HG03354 (cell line): ENCODE results near the gene SMAD5.

Experiments
- ATAC-seq: cut with Tn5 transposase; IDR thresholded peaks from one replicate; pipeline ENCODE4 v1.9.1; 2021; ENCODE audit warnings: mild to moderate bottlenecking; ENCODE audit not compliant: unreplicated experiment, poor library complexity, severe bottlenecking

SMAD5 gene

DNA sequence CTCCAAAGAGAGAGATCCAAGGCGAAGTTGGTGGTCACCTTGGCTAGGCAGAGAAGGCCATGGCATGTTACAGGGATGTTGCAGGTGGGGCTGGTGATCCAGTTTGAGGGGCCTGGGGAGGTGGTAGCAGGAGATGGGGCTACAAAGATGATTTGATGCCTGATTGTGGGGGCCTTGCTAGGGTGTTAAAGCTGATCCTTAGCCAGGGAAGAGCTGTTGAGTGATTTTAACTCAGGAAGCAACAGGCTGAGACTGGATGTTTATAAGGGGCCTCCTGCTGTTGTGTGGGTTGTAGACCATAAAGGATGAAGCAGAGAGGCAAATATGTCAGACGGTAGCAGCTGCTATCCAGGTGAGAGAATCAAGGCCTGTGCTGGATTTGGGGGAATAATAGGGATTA, 19.0 kb upstream of the SMAD5 start:
- no peak for ATAC-seq

- no peak for ATAC-seq
These were observed 18.1 kb upstream of the SMAD5 start for GRCh38 chr5:136114414-136115125.

DNA sequence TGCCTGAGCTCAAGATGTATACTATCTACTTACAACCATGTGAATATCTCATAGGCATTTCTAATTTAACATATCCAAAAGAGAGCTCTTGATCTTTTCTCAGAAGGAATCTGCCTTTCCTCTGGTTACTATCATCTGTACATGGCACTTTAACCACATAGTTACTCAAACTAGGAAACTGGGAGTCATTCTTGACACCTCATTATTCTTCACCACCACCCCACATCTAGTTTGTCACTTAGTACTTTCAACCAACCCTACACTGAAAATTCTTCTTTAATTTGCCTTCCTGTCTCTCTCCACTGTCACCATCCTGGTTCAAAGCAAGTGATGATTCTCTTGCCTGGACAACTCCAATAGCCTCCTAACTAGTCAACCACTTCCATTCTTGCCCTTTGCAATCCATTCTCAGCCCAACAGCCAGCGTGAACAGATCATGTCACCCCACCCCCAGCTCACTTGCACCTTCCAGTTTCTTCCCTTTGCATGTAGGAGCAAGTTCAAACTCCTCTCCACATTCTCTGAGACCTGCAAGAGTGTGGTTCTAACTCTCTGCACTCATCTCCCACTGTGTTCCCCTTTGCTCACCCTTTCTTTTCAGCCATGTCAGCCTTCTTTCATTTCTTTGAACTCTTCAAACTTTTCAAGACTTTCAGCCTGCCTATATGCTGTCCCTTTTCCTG, 17.3 kb upstream of the SMAD5 start:
- ATAC-seq: no peak

DNA sequence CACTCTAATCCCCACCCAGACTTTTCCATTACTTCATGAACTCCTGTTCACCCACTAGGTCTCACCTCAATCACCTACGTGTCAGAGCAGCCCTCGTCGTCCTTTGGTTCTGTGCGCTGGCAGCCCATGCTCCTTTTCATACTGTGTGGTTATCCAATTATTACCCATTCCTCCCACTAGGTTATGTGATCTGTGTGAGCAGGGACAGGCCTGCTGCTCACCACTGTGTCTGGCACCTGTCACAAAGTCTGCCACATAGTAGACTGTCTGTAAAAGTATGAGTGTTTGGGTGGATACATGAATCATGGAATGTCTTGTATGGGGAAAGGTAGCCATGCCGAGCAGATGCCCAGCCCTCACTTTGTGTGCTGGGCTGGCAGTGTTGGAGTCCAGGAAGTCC, 12.1 kb upstream of the SMAD5 start:
- ATAC-seq: no peak

- no peak for ATAC-seq
These were observed 9.3 kb upstream of the SMAD5 start for GRCh38 chr5:136123236-136123768.

DNA sequence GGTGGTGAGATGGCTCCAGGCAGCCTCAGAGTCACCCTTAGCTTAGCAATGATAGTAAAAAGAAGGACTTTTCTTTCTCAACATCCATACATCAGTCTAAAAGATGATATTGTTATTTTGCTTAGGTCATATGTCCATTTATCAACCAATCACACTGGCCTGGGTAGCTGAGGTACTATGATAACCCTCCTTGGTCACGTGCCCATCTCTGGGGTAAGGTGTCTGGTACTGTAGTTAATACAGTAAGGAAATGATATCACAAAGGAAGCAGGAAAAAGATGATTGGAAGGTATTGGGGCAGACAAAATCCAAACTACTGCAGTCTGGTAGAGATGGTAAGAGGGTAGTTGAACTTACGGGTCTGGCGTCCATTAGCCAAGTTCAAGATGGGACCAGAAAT, 5.1 kb upstream of the SMAD5 start:
- no peak for ATAC-seq

DNA sequence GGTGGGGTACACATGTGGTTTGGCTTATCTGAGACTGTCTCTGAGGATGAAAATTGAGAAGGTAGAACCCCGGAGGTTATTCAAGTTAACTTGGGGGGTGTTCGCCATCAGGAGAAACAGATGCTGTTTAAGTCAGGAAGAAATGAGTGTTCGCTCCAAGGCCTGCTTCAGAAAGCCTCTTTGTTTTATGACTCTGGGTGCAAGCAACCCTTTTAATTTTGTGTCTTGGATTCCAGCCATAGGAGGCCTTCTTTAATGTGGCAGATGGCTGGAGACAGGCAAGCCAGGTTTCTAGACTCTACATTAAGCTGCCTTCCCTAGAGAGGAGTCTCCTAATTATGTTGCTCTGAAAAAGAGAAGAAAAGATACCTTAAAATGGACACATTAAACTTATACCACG, 4.2 kb upstream of the SMAD5 start:
- no peak for ATAC-seq

DNA sequence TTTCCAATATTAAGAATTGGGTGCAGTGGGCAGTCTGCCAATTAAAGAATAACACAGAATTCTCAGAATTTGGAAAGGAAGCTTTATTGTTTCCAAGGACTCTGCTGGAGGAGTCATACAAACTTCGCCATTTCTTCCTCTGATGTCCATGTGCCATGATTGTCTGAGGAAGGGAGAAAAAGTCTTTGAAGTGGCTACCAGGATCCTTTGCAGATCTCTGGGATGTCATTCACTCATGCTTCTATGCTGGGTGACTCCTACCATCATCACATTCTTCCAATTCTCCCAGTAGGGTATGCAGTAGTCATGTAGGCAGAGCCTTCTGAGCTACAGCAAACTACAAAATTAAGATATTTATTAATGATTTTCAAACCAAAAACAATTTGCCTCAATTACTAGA, 3.2 kb upstream of the SMAD5 start:
- ATAC-seq: no peak

- no peak for ATAC-seq
These were observed 2.1 kb upstream of the SMAD5 start for GRCh38 chr5:136130581-136130980.

DNA sequence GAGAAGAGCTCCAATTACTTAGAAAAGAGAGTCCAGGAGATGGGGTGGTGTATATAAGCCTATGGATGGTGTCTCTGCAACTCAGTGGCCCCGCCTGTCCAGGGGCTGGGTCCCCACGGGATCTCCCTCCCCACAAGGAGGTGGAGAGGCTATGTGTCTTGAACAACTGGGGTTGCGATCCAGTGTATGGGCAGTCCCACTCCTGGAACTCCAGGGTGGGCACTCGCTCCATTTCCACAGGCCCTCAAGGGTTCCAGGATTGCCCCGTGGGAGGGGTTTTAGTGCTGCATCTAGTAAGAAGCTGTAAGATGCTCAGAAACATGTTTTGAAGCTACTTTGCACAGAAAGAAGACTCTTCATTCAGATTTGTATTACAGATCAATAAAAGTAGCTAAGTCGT, 558 bp upstream of the SMAD5 start:
- peak; percentile 14 for ATAC-seq

GRCh38 chr5:136133222-136133921, 727 bp downstream of the SMAD5 start:
- peak; percentile 40 for ATAC-seq

DNA sequence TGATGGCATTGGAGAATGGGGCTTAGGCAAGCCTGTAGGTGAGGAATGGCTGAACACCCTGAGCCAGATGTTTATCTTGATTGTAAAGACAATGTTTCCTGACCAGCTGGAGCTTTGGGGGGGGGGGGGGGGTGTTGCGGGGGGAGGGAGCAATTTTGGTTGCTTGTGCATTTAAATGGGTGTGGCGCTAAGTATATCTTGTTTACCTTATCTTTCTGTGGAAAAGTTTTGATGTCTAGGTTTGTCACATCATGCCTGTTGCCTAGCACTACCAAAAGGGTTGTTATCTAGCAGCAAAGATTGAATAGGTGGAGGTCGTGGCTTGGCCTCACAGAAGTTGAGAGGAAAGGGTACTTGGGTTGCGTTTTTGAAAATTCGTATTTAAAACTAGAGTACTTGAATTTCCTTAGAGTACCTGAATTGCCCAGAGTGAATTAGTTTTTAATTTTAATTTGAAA, 1.3 kb downstream of the SMAD5 start:
- ATAC-seq: no peak

DNA sequence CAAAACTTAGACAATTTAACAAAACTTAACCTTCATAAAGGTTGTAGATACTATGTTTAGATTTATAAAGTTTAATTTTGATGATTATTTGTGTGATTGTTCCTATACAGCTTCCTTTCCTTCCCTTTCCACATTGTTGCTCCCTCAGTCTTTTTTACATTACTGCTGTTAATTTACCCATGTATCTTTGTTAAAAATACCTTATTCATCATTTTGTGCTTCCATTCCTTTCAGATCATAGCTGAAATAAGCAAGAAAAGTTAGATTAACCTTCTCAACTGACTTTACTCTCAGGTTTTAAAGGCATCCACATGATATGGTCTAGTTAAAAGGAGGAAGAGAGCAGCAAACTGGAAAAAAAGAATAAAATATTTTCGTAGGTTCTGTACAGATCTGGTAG, 2.0 kb downstream of the SMAD5 start:
- ATAC-seq: no peak

DNA sequence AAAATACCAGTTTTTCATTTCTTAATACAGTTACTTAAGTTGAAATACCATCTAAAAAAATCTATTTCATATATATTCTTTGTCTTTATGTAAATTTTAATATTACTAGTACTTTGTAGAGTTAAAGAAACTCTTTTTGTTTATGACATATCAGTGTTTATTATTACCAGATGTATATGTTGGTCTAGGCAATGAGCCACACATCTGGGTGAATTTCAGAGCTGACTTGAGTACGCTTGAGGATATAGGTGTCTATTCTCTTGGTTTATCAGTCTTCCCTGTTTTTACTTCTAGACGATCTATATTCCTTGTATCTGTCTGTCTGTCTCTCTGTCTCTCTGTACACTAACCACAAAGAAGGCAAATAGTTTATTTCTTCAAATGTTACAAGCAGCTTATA, 2.9 kb downstream of the SMAD5 start:
- no peak for ATAC-seq

GRCh38 chr5:136137497-136138220, 5.0 kb downstream of the SMAD5 start:
- ATAC-seq: no peak

DNA sequence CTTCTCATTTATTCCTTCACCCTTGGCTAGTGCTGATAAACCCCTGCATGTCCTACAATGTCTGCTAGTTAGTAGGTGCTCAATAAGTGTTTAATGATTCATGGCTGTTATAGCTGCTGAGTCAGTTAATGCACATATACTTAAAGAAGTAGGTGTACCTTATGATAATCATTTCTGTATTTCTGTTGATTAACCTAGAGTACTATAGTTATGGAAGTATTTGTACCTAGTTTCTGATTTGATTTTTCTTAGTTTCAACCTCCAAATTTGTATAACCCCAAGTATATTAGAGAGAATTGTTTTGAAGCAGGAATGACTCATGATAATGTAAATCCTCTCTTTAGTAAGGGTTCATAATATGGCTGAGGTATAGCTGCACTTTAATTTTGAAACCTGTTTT, 8.9 kb downstream of the SMAD5 start:
- ATAC-seq: peak; percentile 93

- no peak for ATAC-seq
These were observed 10.7 kb downstream of the SMAD5 start for GRCh38 chr5:136143312-136143711.

DNA sequence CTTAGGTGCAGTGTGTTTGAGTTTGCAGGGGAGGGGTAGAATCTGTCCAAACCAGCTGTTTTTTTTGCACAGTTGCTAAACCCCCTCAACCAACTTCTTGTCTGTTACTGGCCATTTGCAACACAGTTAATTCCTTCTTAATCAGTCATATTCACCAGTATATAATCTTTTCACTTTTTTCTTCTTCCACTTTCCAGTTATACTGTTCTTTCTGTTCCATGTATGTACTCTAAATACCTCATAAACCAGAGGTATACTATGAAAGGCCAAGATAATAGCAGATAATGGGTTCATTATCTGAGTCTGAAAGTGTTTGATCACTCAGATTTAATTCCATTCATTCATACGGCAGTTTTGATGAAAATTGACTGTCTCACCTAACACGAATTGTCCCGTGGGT, 11.1 kb downstream of the SMAD5 start:
- ATAC-seq: no peak

DNA sequence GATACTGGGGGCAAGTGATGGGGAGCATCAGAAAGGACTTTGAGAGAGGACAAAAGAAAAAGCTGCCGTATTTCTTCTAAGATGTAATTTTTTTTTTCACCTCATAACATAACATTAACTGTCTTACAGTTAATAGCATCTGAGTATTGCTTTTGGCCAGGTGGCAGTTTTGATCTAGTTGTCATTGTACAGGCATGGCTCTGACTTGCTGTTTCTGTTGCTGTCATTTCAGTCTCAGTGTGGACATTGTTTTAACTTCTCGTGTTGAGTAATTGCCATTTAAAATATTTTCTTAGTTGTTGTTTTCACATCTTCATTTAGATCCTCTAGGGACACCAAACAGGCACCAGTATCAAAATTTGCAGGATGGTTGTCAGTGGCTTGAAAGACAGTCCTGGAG, 12.4 kb downstream of the SMAD5 start:
- peak; percentile 63 for ATAC-seq

GRCh38 chr5:136146201-136146600, 13.6 kb downstream of the SMAD5 start:
- no peak for ATAC-seq
